SIG-M5 treated with dmso at 0.1 percent for 504 hours (cell line): Measurements from ENCODE around the gene FARP1.

Source experiments
- DNase-seq: peaks from one replicate; lab custom pipeline; 2025; ENCODE audit not compliant: unreplicated experiment; lab: John Stamatoyannopoulos, UW

Gene FARP1

DNA sequence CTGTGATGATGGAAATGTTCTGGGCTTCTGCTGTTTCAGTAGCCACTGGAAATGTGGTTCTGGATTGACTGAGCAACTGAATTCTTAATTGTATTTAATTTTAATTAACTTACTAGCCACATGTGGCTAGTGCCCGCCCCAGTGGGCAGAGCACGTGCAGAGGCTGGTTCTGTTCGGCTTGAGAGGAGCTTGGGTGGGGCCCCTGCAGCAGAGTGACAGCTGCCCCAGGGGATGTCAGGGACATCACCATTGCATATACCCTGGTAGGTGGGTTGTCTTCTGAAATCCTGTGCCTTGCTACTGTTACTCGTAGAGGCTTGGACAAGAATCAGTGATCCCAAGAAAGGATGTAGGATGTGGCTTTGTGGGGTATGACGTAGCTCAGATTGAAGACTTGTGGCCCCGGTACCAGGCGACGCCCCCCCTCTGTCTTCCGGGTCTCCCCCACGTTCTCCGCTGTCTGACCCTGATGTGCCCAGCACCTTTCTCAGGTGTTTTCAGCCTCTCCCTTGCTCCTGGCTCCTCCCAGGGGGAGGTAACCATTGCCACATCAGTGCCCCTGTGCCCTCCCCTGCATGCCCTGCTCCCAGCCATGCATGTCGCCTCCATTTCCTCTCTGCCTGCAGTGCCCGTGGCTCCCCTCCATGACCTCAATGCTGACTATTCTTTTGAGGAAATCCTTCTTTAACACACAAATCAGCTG lies 136.7 kb downstream of the FARP1 start:
- DNase-seq: no peak

DNA sequence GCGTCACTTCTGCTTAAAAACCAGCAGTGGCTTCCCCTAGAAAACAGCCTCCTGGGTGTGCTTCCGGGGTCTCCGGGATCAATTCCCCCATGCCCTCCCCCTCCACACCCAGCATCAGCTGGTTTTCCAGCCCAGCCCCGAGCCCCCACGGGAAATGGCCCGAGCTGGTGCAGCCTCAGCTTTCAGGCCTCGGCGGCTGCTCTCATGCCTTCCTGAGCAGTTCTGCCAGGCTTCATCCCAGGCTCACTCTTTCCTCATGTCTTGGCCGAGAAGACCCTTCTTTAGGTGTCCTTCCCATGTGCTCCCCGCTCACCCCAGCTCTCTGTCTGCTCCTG lies 137.2 kb downstream of the FARP1 start:
- DNase-seq: no peak

DNA sequence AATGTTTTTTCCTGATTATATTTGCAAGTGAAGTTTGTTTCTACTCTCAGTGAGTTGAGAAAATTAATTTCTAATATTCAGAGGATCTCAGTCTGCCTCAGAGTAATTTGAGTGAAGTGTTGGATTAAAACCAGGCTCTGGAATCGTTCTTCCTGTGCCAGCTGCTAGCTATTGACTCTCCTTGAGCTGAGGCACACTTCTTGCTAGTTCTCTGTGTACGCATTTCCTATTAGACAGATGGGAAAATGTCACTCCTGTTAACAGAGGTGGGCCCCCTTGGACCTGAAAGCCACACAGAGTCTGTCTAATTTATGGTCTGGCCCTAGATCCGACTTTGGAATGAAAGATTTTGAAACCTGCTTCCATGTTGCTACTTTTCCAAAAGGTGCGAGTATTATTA lies 141.8 kb downstream of the FARP1 start:
- no peak for DNase-seq

DNA sequence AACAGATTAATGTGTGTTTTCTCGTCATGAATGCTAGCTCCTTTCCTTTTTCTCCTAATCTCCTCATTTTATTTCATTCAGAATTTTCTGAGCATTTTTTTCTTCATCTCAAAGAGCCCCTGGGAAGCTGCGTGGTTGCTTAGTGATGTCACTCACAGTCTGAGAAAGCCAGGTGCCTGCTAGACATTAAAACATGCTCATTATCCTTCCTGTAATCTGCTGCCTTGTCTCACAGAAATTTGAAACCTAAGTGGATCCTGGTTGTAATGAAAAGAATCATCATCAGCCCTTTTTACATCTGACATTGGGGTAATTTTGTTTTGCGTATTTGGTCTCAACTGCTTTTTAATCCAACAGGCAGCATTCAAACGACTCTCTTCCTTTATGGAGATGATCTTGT lies 142.4 kb downstream of the FARP1 start:
- no peak for DNase-seq

DNA sequence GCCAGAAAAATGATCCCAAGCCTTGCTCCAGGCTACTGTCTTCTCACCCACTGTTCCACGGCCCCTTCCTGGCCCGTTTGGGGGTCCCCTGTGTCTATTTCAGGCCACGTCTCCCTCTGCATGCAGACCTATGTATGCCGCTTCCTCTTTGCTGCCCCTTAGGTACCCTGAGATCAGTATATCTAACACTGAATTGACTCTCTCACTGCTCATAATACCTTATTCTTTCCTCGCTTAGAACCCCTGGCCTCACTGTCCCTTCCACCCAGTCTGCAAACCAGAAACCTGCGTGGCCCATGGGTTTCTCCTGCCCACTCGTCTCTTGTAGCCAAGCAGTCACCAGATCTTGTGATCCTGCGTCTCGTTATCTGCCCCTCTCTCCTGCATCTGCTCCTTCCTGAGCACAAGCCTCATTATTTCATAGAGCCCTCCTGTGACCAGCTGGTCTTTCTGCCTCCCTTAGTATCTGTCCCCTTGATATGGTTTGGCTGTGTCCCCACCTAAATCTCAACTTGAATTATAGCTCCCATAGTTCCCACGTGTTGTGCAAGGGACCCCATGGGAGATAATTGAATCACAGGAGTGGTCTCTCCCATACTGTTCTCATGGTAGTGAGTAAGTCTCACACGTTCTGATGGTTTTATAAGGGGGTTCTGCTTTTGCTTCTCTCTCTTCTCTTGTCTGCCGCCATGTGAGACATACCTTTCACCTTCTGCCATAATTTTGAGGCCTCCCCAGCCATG lies 143.1 kb downstream of the FARP1 start:
- DNase-seq: no peak

DNA sequence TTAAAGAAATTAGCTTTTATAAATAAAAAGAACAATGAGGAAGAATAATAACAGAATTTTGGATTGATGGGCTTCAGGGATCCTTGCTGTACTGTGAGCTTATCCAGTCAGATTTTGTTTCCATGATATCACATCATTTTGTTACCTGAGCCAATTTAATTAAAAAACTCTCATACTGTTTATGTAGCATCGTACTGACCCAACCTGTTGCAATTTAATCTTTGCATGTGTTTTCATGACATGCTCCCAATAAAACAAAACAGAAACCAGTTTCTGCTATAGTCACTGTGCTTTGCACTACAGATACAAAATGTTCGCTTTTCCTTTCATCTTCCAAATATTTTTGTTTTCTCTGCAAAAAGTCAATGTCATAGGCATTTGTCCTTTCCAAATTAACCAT lies 143.9 kb downstream of the FARP1 start:
- DNase-seq: no peak

DNA sequence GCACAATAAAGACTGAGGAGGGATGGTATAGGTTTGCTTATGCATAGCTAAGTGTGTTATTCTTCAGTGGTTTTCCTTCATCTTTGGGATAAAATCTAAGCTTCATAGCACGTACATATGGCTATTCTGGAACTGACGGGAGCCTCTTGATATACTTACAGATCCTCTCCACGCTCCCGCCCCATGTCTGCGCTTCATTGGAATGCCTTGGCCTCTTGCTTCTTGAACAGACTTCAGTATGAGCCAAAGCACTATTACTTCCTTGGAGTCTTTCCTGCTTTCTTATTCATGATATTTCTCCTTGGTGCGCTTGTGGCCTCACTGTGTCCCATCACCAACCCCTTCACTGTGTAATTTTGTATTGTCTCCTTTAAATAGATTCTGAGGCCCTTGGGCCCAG lies 145.3 kb downstream of the FARP1 start:
- no peak for DNase-seq

DNA sequence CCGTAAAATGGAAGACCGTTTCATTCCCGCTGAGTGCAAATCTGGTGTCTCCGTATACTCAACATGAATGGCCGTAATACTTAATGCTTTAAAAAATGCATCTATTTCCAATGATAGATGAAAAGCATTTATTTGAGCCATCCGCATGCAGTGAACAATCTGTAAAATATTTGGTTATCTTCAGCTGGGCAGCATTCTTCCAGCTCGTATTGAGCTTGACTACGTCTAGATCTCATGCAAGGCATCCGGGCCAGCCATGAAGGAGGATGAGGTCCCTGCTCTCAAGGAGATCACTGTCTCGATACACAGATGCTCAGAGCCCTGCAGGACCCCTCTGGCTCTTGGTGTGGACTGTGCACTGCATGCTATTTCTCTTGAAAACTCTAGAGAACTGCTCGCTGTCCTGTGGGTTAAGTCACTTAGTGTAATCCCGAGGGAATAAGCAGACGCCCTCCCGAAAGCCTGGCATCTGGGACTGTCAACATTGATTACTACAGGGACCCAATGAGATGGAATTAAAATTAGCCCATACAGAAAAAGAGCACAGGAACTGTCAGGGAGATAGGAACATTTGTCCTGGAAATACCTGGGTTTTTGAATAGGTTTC lies 146.5 kb downstream of the FARP1 start:
- DNase-seq: no peak

DNA sequence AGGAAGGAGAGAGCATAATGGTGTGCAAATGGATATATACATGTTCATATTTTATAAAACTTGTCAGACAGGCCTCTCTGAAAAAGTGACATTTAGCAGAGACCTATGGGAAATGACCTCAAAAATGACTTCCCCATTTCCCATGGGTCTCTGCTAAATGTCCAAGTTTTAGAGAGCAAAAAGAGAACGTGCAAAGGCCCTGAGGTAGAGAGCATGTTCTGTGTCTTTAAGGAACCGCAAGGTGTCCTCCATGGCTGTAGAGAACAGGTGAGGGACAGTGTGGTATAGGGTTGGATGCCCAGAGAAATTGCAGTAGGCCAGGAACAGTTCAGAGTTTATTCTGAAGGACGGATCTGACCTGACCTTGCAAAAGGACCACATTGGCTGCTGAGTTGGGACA lies 147.4 kb downstream of the FARP1 start:
- no peak for DNase-seq

DNA sequence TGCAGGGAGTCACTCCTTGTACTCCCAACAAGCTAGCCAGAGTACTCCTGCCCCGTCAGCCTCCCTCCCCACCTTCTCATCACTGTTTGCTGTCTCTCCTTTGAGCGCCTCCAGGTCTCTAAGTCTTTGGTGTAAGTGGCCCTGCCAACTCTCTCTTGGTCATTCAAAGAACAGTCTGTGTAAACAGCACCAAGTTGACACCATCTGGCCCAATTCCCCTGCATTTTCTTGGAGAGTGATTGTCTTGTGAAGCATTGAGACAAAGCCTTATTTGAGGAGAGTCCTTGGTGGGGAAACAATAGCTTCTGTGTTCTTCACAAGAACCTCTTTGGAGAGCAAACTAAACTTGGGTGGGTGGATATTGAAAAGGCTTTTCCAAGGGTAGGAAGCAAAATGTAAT lies 148.8 kb downstream of the FARP1 start:
- no peak for DNase-seq

DNA sequence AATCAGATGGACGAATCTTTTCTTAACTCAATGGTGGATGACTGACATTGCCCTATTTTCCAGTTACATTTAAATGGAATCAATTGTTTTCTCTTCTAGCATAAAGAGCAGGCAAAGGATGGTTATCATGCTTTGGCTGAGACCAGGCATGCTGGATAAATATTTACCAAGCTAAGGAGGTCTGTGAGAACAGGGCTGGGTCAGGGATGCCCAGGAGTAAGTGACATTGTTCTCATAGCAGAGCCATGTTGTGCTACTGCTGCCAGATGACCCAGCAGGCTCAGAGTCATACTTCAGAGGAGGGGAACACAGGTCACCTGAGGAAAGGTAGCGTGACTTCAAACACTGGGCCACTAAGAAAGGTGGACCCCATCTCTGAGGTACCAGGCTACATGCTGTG lies 150.2 kb downstream of the FARP1 start:
- no peak for DNase-seq

DNA sequence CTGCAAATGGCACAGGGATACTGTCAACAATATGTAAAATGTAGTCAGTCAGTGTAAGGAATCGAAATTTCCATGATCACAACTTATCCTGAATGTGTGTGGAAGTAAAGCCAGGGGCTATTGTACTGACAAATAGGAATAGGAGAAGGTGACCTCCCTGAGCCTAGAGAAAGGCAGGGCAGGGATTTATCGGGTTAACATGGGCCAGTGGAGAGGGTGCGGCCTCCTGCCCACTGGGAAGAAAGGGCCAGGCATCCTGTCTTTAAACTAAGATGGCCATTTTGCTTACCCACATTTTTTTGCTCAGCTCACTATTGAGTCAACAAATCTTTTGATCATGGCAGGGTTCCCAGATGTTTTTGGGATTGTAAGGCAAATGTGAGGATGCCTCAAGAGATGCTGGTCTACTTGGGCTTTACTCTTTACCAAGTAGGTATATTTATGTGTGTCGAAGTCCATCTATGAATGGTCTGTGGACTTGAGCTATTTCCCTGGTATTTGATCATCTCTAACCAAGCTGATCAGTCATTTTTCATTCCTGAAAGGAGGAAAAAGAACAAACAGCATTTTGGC lies 150.8 kb downstream of the FARP1 start:
- DNase-seq: no peak

DNA sequence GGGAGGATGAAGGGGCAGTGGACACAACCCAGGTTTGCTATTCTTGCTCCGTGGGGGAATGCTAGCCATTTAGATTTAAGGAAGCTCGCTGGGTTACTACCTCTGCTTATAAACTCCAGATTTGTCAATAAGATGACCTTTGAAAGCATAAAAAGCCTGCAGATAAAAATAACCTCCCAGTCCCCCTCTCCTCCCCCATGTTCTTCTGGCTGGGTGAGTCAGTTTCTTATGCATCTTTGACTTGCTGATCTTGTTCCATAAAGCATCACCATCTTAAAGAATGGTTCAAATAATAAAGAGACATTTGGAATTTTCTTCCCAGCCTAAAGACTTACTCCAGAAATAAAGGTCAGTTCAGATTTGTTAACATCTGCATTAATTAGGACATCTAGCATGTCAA lies 152.5 kb downstream of the FARP1 start:
- no peak for DNase-seq

DNA sequence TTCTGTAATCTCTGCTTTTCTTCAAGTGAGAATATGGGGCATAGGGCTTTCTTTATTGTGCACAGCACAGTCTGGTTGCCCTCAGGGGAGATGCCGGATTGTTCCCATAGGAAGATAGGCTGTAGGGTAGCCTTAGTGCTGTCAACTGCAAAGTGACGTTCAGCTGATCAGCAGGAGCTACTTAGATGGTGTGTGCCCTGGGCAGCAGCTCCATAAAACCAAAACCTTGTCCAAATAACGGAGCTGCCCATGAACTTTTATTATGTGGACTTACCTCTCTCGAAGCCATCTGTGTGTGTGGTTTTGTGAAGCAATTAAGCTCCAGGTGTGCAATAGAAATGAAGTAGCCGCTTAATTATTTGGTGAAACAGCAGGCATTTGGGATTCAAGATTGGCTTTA lies 154.2 kb downstream of the FARP1 start:
- no peak for DNase-seq

DNA sequence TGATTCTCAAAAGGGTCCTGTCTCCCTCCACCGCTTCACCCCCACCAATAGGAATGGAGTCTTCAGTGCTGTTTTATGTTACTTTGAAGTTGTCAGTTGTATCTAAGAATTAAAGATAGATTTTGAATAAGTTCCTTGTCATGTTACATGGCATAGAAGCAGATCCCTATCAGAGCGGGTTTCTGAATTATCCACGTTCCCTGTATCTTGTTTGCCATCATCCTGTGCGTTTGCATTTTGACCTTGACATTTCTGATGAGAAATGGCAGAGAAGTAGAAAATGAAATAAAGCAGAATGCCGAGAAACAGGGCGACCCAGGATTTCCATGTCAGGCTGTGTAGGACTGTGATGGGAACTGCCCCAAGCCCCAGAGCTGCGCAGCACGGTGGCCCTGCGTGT lies 154.9 kb downstream of the FARP1 start:
- no peak for DNase-seq

DNA sequence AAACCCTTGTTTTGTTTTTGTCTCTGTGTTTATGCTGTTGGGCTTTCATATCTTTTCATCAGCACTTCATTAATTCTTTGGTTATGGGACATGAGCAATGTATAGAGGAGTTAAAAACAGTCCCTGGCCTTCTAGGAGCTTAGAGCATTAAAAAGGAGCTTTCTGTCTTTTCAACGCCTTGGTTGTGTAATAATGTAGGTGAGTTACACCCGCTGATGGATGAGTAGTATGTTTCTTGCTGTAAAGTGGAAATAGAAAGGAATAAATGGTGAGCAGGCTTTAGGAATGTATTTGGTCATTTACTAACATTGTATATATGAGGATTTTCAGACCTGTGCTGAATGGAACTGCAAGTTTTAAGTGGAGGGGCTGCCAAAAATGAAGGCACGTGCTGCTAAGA lies 155.7 kb downstream of the FARP1 start:
- DNase-seq: no peak

DNA sequence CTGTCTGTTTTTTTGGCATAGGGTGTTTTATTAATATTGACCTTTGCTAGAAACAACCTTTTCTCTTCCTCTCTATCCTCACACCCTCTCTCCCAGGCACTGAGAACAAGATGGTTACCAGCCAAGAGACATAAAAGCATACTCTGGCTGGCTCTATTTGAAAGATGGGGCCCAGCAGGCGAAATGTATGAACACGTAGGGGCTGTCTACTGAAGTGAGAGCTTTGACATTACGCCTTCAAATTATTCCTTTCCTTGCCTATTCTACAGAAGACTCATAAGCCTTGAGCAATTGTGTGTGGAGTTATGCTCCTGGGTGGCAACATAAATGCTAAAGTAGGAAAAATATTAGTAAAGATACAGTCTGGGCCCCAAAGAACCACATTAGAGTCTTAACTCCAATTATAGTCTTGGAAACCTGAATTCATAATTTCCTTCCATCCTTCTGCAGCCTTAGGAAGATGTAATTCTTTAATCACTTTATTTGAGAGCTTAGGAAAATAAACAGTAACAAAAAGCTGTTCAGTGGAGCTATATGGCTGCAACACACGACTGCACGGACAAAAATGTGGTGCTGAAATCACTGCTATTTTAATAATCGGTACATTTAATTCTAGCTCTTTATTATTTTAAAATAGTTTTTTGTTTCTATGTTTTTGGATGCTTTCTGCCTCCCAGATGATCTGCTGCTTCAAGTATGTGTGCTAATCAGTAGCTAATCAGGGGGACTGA lies 156.5 kb downstream of the FARP1 start:
- no peak for DNase-seq

DNA sequence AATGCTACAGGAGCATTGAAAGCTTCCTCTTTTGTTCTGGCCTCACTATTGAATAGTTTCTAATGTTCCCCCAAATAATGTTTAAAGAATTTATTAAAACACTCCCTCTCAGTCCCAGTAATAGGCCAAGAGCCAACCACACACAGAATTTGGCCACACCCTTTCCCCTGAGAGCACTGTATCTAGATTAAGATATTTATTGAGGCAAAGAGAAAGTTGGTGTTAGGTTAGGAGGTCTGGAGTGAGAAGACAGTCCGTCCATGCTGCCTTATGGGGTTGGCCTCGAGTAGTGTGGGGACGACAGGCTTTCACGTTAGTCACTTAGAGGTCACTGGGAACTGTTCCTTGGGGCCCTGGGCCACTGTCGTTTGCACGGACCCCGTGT lies 157.1 kb downstream of the FARP1 start:
- no peak for DNase-seq

DNA sequence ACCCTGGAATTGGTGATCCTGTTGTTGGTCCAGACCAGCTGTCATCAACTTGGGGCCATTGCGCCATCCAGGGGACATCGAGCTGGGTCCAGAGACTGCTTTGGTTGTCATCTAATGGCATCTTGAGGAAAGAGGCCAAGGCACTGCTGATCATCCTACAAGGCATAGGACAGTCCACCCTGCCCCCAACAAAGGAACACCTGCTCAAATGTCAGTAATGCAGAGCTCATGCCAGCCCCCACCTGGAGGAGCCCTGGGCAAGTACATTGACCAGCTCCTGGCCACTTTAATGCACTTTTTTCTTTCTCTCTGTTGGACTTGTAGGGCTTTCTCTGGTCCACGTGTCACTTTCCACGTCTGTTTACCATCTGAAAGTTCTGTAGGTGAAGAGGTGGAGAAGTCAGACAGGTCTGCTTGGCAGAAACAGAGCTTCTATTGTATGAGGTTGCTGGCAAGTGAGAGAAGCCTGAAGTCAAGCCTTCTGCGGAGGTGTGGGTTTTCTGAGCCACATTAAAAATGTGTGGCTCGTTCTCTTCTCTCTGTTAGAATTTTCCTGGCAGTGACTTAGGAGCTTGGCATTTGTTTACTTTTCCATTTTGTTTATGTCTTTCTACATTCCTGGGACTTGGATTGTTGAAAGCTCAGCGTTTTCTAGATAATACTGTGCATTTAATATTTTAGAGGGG lies 158.2 kb downstream of the FARP1 start:
- no peak for DNase-seq

DNA sequence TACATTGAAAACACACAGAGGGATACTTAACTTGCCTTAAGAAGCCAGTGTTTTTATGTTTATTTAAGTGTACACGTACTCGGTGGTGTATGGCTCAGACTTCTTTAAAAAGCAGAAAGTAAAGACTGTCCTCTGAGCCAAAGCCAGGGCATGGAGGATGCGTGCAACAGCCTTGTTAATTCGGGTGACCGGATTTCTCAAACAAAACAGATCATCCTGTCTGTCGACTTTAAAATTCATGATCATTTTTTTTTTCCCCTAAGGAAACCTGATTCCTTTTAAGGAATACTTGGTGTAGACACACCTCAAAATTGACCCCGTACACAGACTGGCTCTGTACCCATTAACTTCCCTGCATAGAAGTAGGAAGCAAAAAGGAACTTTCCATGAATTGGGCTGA lies 158.8 kb downstream of the FARP1 start:
- no peak for DNase-seq

DNA sequence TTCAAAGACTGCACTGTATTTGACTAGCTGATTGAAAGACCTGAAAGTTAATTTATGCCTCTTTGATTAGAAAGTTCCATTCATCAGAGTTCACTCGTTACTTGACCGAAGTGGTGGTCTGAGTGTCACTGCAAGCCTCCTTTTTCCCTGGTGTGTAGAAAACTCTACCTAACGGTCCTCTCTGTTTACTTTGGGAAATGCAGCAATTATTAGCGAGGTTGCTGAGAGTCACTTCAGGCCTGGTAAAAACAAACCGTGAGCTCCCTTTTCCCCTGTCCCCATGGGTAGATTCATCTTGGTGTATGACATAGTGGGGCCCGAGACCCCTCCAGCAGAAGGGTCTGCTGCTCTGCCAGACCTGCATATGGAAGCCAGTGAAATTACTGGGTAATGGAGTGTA lies 161.0 kb downstream of the FARP1 start:
- no peak for DNase-seq
